ENCODE data around the gene VAC14. TPM values are rescaled to one million over a fixed set of nuclear protein-coding genes. Genes with fewer than 3 reads are reported as not detected.
A peak's percentile ranks its signal among the peaks of the same experiment; 100 is the strongest.

The VAC14 gene
- polyA plus RNA-seq, 2 of the 4 experiments (the other 2 are of a cell fraction) = 25.3 to 27.0 TPM

DNA sequence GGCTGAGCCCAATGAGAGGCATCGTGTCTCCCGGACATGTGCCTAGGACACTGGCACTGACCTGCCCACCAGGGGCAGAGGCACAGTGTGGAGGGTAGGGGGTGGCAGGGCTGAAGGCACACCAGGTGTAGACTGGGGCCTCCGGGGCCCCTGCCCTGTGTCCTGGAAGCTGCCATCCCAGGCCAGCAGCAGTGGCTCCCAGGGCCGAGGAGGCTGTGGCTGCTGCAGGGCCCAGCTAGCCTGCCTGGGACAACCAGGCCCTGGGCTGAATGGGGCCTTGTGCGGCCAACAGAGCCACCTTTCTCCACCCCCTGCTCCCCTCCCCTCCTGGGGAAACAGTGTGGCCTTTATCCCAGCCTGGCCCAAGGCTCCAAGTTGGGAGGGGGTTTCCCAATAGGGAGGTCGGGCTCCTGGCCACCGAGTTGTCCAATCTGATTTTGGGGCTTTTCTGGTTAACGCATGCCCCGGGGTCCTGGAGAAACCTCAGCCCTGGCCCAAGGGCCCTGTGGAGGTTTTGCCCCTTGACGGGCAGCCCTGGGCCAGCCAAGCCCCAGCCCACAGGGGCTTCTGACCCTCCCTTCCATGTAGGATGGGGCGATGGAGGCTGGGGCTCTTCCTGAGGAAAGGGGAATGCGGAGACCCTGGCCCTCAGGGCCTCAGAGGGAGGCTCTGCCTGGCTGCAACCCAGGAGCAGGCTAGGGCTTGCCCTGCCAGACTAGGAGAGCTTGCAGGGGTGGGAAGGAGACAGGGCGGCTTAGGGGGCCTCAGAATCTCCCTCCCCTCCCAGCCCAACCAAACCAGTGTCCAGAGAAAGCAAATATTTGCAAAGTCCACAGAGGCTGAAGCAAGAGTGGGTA is 119.3 kb downstream of the VAC14 start:
- Histone ChIP-seq H3K4me3 (no peak overlapping the region), H3K4me1 (peaks cover 59% of the 10 kb centered on the region), H3K9me3 (no peaks in the 10 kb centered on the region), H3K4me2 (peak overlapping the region; percentile 51), H3K27ac (peak overlapping the region; percentile 61 to 97)
- DNase-seq (ENCODE audit: low read depth in 1 of 2, low spot score in 1 of 2) = no peak
- 81% methylated on average over 12 of the region's 13 CpGs for WGBS (ENCODE audit: missing lambda C conversion rate)
- TF ChIP-seq TFCP2L1 (CRISPR knock-in tag; IDR thresholded peaks at IDR 0.05) (no peak), JUN (IDR thresholded peaks at IDR 0.05) (no peak), ZC3H11A (IDR thresholded peaks at IDR 0.05) (no peak), MAZ (IDR thresholded peaks at IDR 0.05; ENCODE audit: borderline replicate concordance, low read depth, low read length) (no peak), CEBPB (IDR thresholded peaks at IDR 0.05) (no peak), SREBF2 (IDR thresholded peaks at IDR 0.05) (no peak), CHD4 (IDR thresholded peaks at IDR 0.05; ENCODE audit: borderline replicate concordance) (no peak), JUNB (IDR thresholded peaks at IDR 0.05) (no peak), MYC (IDR thresholded peaks at IDR 0.05; ENCODE audit: borderline replicate concordance, low read length) (no peak), MAFK (IDR thresholded peaks at IDR 0.05; ENCODE audit: partially characterized antibody) (no peak), HEYL (CRISPR knock-in tag; IDR thresholded peaks at IDR 0.05) (no peak), ESRRA (IDR thresholded peaks at IDR 0.05; ENCODE audit: borderline replicate concordance, low read length) (no peak), BHLHE40 (IDR thresholded peaks at IDR 0.05; ENCODE audit: low read depth, low read length) (no peak), ZSCAN20 (CRISPR knock-in tag; IDR thresholded peaks at IDR 0.05) (no peak), HOXA7 (CRISPR knock-in tag; IDR thresholded peaks at IDR 0.05) (no peak), KDM5A (IDR thresholded peaks at IDR 0.05) (no peak), HOXB13 (CRISPR knock-in tag; IDR thresholded peaks at IDR 0.05; ENCODE audit: low read depth) (no peak)
- TF ChIP-seq, protein P1, sequence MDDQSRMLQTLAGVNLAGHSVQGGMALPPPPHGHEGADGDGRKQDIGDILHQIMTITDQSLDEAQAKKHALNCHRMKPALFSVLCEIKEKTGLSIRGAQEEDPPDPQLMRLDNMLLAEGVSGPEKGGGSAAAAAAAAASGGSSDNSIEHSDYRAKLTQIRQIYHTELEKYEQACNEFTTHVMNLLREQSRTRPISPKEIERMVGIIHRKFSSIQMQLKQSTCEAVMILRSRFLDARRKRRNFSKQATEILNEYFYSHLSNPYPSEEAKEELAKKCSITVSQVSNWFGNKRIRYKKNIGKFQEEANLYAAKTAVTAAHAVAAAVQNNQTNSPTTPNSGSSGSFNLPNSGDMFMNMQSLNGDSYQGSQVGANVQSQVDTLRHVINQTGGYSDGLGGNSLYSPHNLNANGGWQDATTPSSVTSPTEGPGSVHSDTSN (IDR thresholded peaks at IDR 0.05) = no peak
- TF ChIP-seq, protein P2, sequence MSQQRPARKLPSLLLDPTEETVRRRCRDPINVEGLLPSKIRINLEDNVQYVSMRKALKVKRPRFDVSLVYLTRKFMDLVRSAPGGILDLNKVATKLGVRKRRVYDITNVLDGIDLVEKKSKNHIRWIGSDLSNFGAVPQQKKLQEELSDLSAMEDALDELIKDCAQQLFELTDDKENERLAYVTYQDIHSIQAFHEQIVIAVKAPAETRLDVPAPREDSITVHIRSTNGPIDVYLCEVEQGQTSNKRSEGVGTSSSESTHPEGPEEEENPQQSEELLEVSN (IDR thresholded peaks at IDR 0.05; ENCODE audit: borderline replicate concordance, low read depth) = no peak
- TF ChIP-seq, protein P3, sequence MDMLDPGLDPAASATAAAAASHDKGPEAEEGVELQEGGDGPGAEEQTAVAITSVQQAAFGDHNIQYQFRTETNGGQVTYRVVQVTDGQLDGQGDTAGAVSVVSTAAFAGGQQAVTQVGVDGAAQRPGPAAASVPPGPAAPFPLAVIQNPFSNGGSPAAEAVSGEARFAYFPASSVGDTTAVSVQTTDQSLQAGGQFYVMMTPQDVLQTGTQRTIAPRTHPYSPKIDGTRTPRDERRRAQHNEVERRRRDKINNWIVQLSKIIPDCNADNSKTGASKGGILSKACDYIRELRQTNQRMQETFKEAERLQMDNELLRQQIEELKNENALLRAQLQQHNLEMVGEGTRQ (IDR thresholded peaks at IDR 0.05) = no peak
- POLR2A ChIA-PET = interaction anchor here (0.8 to 1.1 kb wide), 2 partner anchors 65 to 80 kb away, joined by 3 to 6 read pairs; no protein-coding TSS in a partner anchor
- FAIRE-seq = no peak
- CTCF ChIA-PET = interaction anchor here (0.6 to 23.4 kb wide), 9 partner anchors 11 to 90 kb away, joined by 3 to 463 read pairs (median 5); no protein-coding TSS in a partner anchor
- peak in 1 of 2 experiments; percentile 27; a peak in 3 of 6 replicates for ATAC-seq

DNA sequence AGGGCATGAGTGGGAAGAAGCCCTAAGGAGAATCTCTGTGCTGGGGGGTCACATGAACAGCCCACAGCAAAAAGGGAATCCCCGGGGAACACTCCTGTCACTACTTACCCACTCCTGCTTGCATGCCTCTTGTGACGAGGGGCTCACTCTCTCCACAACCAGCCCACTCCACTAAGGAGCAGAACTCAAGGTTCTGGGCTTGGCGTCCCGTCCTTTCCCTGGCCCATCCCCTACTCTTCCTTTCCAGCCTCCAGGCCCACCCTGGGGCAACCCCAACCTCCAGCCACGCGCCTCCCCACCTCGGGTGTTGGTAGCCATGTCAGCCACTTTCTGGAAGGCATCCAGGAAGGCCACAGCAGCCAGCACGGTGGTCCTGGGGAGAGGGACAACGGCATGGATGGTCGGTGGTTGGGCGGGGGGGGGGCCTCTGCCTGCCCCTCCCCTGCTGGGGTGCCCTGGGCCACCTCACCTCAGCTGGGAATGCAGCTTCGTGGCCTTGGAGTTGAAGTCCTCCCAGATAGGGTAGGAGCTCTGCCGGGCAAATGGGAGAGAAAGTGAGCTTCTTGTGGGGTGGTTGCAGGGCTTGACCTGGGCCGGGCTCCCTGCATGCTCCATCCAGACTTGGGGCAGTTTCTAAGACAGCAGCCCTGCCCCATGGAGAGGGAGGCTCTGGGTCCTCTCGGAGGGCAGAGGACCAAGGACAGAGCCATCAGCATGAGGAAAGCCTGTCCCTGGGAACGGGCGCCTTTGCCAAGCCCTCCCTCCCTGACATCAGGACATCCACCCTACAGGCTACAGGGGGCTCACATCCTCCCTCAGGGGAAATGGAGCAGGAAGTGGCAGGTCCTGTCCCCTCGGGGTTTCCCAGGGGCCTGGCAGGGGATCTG is 120.2 kb downstream of the VAC14 start:
- peak overlapping the region; percentile 61 to 97 for H3K27ac ChIP-seq
- H3K9me3 ChIP-seq = no peaks in the 10 kb centered on the region
- no peak overlapping the region for H3K4me3 ChIP-seq
- TF ChIP-seq FOSB (CRISPR knock-in tag; IDR thresholded peaks at IDR 0.05) = no peak
- CTCF ChIA-PET = interaction anchor here (0.6 to 23.4 kb wide), 24 partner anchors 10 to 676 kb away, joined by 3 to 463 read pairs (median 8); no protein-coding TSS in a partner anchor
- peak in 1 of 2 experiments; percentile 11; a peak in 3 of 6 replicates for ATAC-seq
- POLR2A ChIA-PET = no interaction called here
- 79% methylated on average over 11 of the region's 18 CpGs for WGBS (ENCODE audit: missing lambda C conversion rate)
- H3K4me1 ChIP-seq = peaks cover 54% of the 10 kb centered on the region
- FAIRE-seq = no peak
- DNase-seq (ENCODE audit: low read depth in 1 of 2, low spot score in 1 of 2) = no peak
- H3K4me2 ChIP-seq = peak overlapping the region; percentile 51; the same call in 2 of the 3 replicates

Measured in A549 (cell line).